OCI-LY7 (cell line): ENCODE measurements around the gene ZDHHC13.

Experiments
- EZH2phosphoT487 ChIP-seq: fragments of 200-600 bp; sonication (generic); IDR thresholded peaks from 2 replicates; pipeline ENCODE4 v1.6.1; 2018; ENCODE audit warnings: low read depth, borderline replicate concordance, mild to moderate bottlenecking, mixed run types, antibody characterized with exemption, low read length, moderate library complexity, mixed read lengths
- TF ChIP-seq, protein P1 (sequence below): fragments of 200-600 bp; sonication (generic); conservative IDR thresholded peaks from 2 replicates; pipeline ENCODE4 v1.5.1; 2014; ENCODE audit warnings: mild to moderate bottlenecking, antibody characterized with exemption, low read length, moderate library complexity, mixed read lengths

DNA sequence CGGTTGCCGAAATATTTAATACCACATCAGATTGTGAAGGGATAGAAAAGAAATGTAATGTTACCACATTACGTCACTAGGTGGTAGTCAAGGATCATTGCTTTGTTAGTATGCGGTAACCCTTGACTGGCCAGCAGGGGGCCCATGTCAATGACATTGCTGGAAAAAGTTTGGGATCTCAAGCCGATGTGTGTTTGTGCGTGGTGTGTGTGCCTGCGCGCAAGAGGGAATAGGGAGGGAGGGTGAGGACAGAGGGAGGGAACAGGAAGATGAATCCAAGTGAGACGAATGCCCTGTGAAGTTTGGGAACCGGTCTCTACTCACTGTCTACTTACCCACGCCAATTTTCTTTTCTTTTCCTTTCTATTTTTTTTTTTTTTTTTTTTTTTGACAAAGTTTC lies 45.7 kb upstream of the ZDHHC13 start:
- TF ChIP-seq, protein P1, sequence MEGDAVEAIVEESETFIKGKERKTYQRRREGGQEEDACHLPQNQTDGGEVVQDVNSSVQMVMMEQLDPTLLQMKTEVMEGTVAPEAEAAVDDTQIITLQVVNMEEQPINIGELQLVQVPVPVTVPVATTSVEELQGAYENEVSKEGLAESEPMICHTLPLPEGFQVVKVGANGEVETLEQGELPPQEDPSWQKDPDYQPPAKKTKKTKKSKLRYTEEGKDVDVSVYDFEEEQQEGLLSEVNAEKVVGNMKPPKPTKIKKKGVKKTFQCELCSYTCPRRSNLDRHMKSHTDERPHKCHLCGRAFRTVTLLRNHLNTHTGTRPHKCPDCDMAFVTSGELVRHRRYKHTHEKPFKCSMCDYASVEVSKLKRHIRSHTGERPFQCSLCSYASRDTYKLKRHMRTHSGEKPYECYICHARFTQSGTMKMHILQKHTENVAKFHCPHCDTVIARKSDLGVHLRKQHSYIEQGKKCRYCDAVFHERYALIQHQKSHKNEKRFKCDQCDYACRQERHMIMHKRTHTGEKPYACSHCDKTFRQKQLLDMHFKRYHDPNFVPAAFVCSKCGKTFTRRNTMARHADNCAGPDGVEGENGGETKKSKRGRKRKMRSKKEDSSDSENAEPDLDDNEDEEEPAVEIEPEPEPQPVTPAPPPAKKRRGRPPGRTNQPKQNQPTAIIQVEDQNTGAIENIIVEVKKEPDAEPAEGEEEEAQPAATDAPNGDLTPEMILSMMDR, result peak; percentile 100
- no peak for TF ChIP-seq EZH2phosphoT487
